Activated T-cell treated with anti-CD3 and anti-CD28 coated beads, Interleukin-2, amount 50 U/mL, for 72 hours (primary cell): ENCODE results near the gene CPNE1. TPM values are rescaled to one million over a fixed set of nuclear protein-coding genes. Genes with fewer than 3 reads are reported as not detected.

Source experiments
- ATAC-seq, 2 donors: fragments of 150-1000 bp; cut with Tn5 transposase; replicated peaks in 1 of 2; 2 replicates each; pipeline ENCODE4 v1.10.0; 2021; ENCODE audit warnings: moderate library complexity in 2 of 2, mild to moderate bottlenecking in 1 of 2
- DNase-seq, 2 donors: peaks; one replicate each; pipeline ENCODE4 v3.0.0; 2021 to 2022; ENCODE audit warnings: mixed read lengths in 1 of 2
- H3K27ac Mint-ChIP-seq: one replicate; pipeline ENCODE4 v1.8.0; 2022; ENCODE audit warnings: mild to moderate bottlenecking, moderate library complexity, mixed read lengths
- H3K27me3 Mint-ChIP-seq: one replicate; pipeline ENCODE4 v1.8.0; 2022; ENCODE audit warnings: low read depth, mixed read lengths
- H3K36me3 Mint-ChIP-seq, 2 donors: one replicate each; pipeline ENCODE4 v1.8.0; 2022; ENCODE audit warnings: mixed read lengths in 2 of 2, mild to moderate bottlenecking in 1 of 2; ENCODE audit not compliant: insufficient read depth in 2 of 2
- H3K4me1 Mint-ChIP-seq: one replicate; pipeline ENCODE4 v1.8.0; 2022; ENCODE audit warnings: low read depth, mixed read lengths
- H3K4me3 Mint-ChIP-seq, 2 donors: one replicate each; pipeline ENCODE4 v1.8.0; 2022; ENCODE audit warnings: mild to moderate bottlenecking in 2 of 2, mixed read lengths in 2 of 2, moderate library complexity in 2 of 2
- H3K9me3 Mint-ChIP-seq, 2 donors: one replicate each; pipeline ENCODE4 v1.8.0; 2022; ENCODE audit warnings: mixed read lengths in 2 of 2
- total RNA-seq, 2 donors: library from RNA; stranded (reverse); gene quantifications; one replicate each; pipeline ENCODE4 v1.2.3, GENCODE V29; 2022

Gene CPNE1
- total RNA-seq, 2 donors from 2014 or later = 459 to 512 TPM

DNA sequence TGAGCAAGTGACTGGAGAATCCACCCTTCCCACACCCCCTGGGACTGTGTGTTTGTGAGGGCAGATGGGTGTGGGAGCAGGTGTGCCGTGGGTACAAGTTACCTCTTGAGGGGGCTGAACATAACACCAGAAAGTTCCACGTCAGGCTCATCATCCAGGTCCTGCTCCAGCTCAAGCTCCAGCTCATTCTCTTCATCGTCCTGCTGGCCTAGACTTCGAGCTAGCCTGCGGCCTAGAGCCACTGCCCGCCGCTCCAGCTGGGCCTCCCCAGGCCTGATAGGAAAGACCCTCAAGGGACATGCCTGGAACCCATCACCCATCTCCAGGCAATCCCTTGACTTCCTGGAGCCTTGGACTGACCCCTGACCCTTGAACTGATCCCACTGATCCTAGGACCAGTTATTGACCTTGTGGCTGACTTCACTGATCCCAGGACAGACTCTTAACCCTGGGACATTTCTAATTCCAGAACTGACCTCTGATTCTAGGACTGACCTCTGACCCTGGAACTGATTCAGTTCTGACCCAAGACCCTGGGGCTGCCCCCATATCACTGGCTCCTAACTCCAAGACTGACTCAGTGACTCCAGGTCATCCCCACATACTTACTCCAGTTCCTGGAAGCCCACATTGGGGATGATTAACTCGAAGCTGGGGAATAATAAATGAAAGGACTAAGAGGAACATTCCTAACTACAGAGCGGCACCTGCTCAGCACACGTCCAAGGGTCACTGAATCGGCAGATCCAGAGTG is 60.8 kb downstream of the CPNE1 start:
- ATAC-seq (no peak), DNase-seq (no peak)
- Mint-ChIP-seq H3K27me3 (peaks cover 31% of the 10 kb centered on the region), H3K9me3 (no peaks in the 10 kb centered on the region), H3K36me3 (no peaks in the 10 kb centered on the region), H3K27ac (no peak overlapping the region), H3K4me3 (no peak overlapping the region), H3K4me1 (peaks cover 15% of the 10 kb centered on the region)

DNA sequence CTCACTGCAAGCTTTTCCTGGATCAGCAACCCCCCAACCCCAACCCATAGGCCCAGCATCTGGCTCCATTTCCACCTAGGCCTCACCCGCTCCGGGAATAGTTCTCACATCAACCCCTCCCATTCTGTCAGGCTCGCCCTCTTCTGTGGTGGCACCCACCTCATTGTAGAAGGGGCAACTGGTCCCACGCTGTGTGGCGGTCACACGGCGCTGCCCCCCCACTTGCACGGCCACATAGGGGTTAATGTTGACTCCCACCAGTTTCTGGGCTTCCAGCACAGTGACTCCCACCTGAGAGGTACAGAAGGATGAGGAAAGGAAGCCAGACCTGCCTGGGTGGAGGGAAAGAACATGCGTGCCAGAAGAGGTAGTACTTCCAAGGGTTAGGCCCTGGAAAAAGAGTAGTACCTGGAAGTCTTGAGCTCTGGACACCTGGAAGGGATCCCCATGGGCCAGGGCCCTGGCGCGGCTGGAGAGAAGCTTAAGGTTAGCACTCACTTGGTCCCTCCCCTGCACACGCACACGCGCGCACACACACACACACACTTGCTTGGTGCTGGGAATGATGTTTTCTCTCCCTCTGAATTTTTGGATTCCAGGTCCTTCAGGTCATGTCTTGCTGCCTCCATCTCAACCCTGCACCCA is 61.7 kb downstream of the CPNE1 start:
- Mint-ChIP-seq H3K4me1 (peaks cover 15% of the 10 kb centered on the region), H3K4me3 (peak overlapping the region in 1 of 2 donors; percentile 34), H3K9me3 (no peaks in the 10 kb centered on the region), H3K27ac (no peak overlapping the region), H3K27me3 (peaks cover 40% of the 10 kb centered on the region), H3K36me3 (no peaks in the 10 kb centered on the region)
- ATAC-seq = no peak
- no peak for DNase-seq

- no peaks in the 10 kb centered on the region for H3K36me3 Mint-ChIP-seq
- no peak for ATAC-seq
- H3K27ac Mint-ChIP-seq = no peak overlapping the region
- peak overlapping the region; percentile 82 to 83 for H3K4me3 Mint-ChIP-seq
- DNase-seq = no peak
- peaks cover 50% of the 10 kb centered on the region for H3K27me3 Mint-ChIP-seq
- H3K4me1 Mint-ChIP-seq = peaks cover 13% of the 10 kb centered on the region
- no peaks in the 10 kb centered on the region for H3K9me3 Mint-ChIP-seq
These were observed 62.7 kb downstream of the CPNE1 start for GRCh38 chr20:35601990-35602389.

- Mint-ChIP-seq H3K4me3 (peak overlapping the region; percentile 82 to 83), H3K4me1 (peaks cover 11% of the 10 kb centered on the region), H3K27me3 (peaks cover 52% of the 10 kb centered on the region), H3K36me3 (no peaks in the 10 kb centered on the region), H3K9me3 (no peaks in the 10 kb centered on the region), H3K27ac (no peak overlapping the region)
- ATAC-seq = peak; percentile 92 to 94
- DNase-seq = peak; percentile 85 to 86
These were observed 63.4 kb downstream of the CPNE1 start for GRCh38 chr20:35600993-35601973.

DNA sequence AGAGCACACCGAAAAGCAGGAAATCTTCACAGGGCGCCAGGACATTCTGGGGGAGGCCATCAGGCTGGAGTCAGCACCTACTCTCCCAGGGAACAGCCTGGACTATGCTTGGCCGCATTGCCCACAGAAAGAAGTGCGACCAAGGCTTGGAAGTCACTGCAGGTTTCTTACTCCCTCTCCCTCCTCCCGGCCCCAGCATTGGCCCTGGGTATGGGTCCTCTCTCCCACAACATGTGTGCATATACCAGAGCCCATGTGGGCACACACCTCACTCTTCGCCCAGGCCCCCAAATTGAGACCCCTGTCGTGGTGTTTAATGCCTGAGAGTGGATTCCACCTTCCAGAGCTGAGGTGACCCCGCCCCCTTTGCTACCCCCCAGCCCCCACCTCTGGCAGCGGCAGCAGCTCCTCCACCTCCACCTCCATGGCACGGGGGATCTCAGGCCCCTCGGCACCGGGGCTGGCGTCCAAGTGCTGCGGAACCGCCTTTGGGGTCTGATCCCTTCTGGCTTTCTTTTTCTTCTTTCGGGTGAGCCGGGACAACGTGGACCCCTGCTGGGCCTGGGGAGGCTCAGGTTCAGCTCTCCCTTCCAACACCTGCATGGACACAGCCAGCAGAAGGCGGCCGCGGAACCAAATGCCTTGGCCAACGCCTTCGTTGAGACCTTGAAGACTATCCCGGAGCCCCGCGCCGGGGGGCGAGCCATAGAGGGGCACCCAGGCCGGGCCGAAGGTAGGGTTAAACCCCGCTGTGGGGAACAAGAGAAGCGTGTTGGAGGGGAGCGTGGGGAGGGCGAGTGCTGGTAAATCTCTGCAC is 64.3 kb downstream of the CPNE1 start:
- DNase-seq (no peak), ATAC-seq (no peak)
- H3K9me3 Mint-ChIP-seq = no peaks in the 10 kb centered on the region
- no peak overlapping the region for H3K27ac Mint-ChIP-seq
- H3K4me3 Mint-ChIP-seq = peak overlapping the region; percentile 82 to 83
- no peaks in the 10 kb centered on the region for H3K36me3 Mint-ChIP-seq
- peaks cover 52% of the 10 kb centered on the region for H3K27me3 Mint-ChIP-seq
- H3K4me1 Mint-ChIP-seq = peaks cover 11% of the 10 kb centered on the region

- DNase-seq = no peak
- Mint-ChIP-seq H3K27ac (no peak overlapping the region), H3K9me3 (no peaks in the 10 kb centered on the region), H3K27me3 (peaks cover 52% of the 10 kb centered on the region), H3K4me3 (no peak overlapping the region), H3K4me1 (peaks cover 11% of the 10 kb centered on the region), H3K36me3 (no peaks in the 10 kb centered on the region)
- ATAC-seq = no peak
These were observed 65.0 kb downstream of the CPNE1 start for GRCh38 chr20:35599776-35600120.

- H3K9me3 Mint-ChIP-seq = no peaks in the 10 kb centered on the region
- peaks cover 52% of the 10 kb centered on the region for H3K27me3 Mint-ChIP-seq
- DNase-seq (no peak), ATAC-seq (no peak)
- H3K36me3 Mint-ChIP-seq = no peaks in the 10 kb centered on the region
- no peak overlapping the region for H3K27ac Mint-ChIP-seq
- H3K4me1 Mint-ChIP-seq = peaks cover 11% of the 10 kb centered on the region
- no peak overlapping the region for H3K4me3 Mint-ChIP-seq
These were observed 65.6 kb downstream of the CPNE1 start for GRCh38 chr20:35598899-35599775.

DNA sequence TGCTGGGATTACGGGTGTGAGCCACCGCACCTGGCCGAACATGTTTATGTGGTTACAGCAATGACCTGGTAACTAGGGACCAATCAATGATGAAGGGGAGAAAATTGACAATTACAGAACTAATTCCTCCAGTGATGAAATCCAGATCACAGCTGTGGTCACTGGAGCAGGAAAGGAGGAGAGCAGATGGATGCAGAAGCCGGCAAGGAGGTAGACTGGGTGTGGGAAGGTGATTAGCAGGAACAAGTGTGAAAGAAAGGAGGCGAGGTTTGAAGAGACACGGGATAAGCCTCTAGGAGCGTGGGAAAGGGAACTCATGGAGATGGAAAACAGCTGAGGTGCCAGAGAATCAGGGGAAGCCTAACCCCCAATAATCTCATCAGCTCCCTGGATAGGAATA is 66.2 kb downstream of the CPNE1 start:
- Mint-ChIP-seq H3K4me3 (no peak overlapping the region), H3K27me3 (peaks cover 50% of the 10 kb centered on the region), H3K9me3 (no peaks in the 10 kb centered on the region), H3K27ac (no peak overlapping the region), H3K4me1 (peaks cover 11% of the 10 kb centered on the region), H3K36me3 (no peaks in the 10 kb centered on the region)
- ATAC-seq = no peak
- DNase-seq = no peak

GRCh38 chr20:35597186-35597585 is 67.5 kb downstream of the CPNE1 start:
- no peaks in the 10 kb centered on the region for H3K36me3 Mint-ChIP-seq
- peaks cover 40% of the 10 kb centered on the region for H3K27me3 Mint-ChIP-seq
- H3K4me1 Mint-ChIP-seq = peaks cover 11% of the 10 kb centered on the region
- no peaks in the 10 kb centered on the region for H3K9me3 Mint-ChIP-seq
- no peak overlapping the region for H3K27ac Mint-ChIP-seq
- H3K4me3 Mint-ChIP-seq = no peak overlapping the region
- ATAC-seq (no peak), DNase-seq (no peak)

GRCh38 chr20:35595901-35596300 is 68.8 kb downstream of the CPNE1 start:
- DNase-seq (no peak), ATAC-seq (no peak)
- peaks cover 5% of the 10 kb centered on the region for H3K4me1 Mint-ChIP-seq
- H3K27me3 Mint-ChIP-seq = peaks cover 34% of the 10 kb centered on the region
- no peak overlapping the region for H3K27ac Mint-ChIP-seq
- no peaks in the 10 kb centered on the region for H3K9me3 Mint-ChIP-seq
- no peak overlapping the region for H3K4me3 Mint-ChIP-seq
- H3K36me3 Mint-ChIP-seq = no peaks in the 10 kb centered on the region

DNA sequence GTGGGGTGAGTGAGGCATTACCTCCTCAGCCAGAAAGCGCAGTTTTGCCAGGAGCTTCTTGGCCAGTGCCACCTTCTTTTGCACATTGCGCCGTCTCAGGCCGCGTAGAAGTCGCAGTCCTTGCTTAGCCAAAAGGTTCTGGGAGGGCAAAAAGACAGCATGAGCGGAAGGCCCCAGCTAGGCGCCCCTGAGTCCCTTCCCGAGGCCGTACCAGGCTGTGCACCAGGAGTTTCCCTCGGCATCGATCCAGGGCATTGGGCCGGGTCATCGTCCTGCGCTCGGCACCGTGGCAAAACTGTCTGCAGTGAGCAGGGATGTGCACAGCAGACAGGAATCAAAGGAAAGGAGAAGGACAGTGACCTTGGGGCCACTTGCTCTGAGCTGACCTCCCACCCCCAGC is 69.2 kb downstream of the CPNE1 start:
- Mint-ChIP-seq H3K4me3 (no peak overlapping the region), H3K27me3 (peaks cover 30% of the 10 kb centered on the region), H3K27ac (no peak overlapping the region), H3K4me1 (peaks cover under 1% of the 10 kb centered on the region), H3K36me3 (no peaks in the 10 kb centered on the region), H3K9me3 (no peaks in the 10 kb centered on the region)
- no peak for DNase-seq
- ATAC-seq = no peak
